SK-N-SH (cell line): ENCODE results near the gene CDC45.

Experiments used
- CHD2 ChIP-seq: fragments of 150-350 bp; IDR thresholded peaks from 2 replicates; pipeline ENCODE4 v1.6.1; 2018; ENCODE audit warnings: low read length; ENCODE audit not compliant: partially characterized antibody
- CTCF ChIP-seq: fragments of 200-600 bp; sonication (generic); IDR thresholded peaks from 2 replicates; pipeline ENCODE4 v1.6.1; 2017; ENCODE audit warnings: antibody characterized with exemption, mild to moderate bottlenecking, moderate library complexity
- EP300 ChIP-seq, 2 experiments: IDR thresholded peaks; 2 replicates each; pipeline versions ENCODE4 v1.4.0 to v1.6.1; 2012; ENCODE audit warnings: borderline replicate concordance in 1 of 2, low read depth in 1 of 2, low read length in 1 of 2
- EZH2phosphoT487 ChIP-seq: fragments of 200-600 bp; sonication (generic); IDR thresholded peaks from 2 replicates; pipeline ENCODE4 v1.6.1; 2017; ENCODE audit warnings: low read depth, mixed run types, mild to moderate bottlenecking, antibody characterized with exemption, moderate library complexity, borderline replicate concordance
- NRF1 ChIP-seq: IDR thresholded peaks from 2 replicates; pipeline ENCODE4 v1.6.1; 2012; ENCODE audit warnings: low read depth, mild to moderate bottlenecking, low read length
- POLR2AphosphoS5 ChIP-seq: IDR thresholded peaks from 2 replicates; pipeline ENCODE4 v1.6.1; 2012; ENCODE audit warnings: low read depth, low read length
- RAD21 ChIP-seq: IDR thresholded peaks from 2 replicates; pipeline ENCODE4 v1.6.1; 2012; ENCODE audit warnings: mild to moderate bottlenecking, low read length
- REST ChIP-seq: IDR thresholded peaks from 2 replicates; pipeline ENCODE4 v1.6.1; 2012; ENCODE audit warnings: mild to moderate bottlenecking, low read depth, low read length, moderate library complexity
- RFX5 ChIP-seq: IDR thresholded peaks from 2 replicates; pipeline ENCODE4 v1.6.1; 2012; ENCODE audit warnings: mild to moderate bottlenecking, improper control_type of control experiment, low read length
- YY1 ChIP-seq: IDR thresholded peaks from 2 replicates; pipeline ENCODE4 v1.4.0; 2012; ENCODE audit warnings: low read depth, mild to moderate bottlenecking

- no peak for TF ChIP-seq REST
- TF ChIP-seq CTCF = no peak
- TF ChIP-seq EZH2phosphoT487 = no peak
- no peak for TF ChIP-seq POLR2AphosphoS5
- no peak for TF ChIP-seq CHD2
- TF ChIP-seq RFX5 = no peak
- no peak for TF ChIP-seq YY1
- TF ChIP-seq EP300 (IDR thresholded peaks at IDR 0.05; ENCODE audit: borderline replicate concordance in 1 of 2, low read depth in 1 of 2, low read length in 1 of 2) = no peak
- no peak for TF ChIP-seq NRF1
- TF ChIP-seq RAD21 = no peak
Observed at GRCh38 chr22:19505735-19506126, 26.0 kb downstream of the CDC45 start.
